Suprapubic skin (tissue), 4 donors: ENCODE results near the gene HIRIP3. TPM values are rescaled to one million over a fixed set of nuclear protein-coding genes. Genes with fewer than 3 reads are reported as not detected.
A peak's percentile ranks its signal among the peaks of the same experiment; 100 is the strongest.
"Not testable (repeated sequence)": the region's sequence is repeated elsewhere in the genome, so short reads cannot be mapped to it uniquely, and the experiment has no call there.

ENCODE experiments used
- DNase-seq, 2 donors: peaks; one replicate each; pipeline ENCODE4 v3.0.0-alpha.2; 2019; ENCODE audit warnings: low spot score in 2 of 2
- H3K27ac ChIP-seq: fragments of 200-600 bp; sonication (generic); one replicate; pipeline ENCODE4 v1.5.1; 2019
- H3K27me3 ChIP-seq: fragments of 200-600 bp; sonication (generic); one replicate; pipeline ENCODE4 v1.5.1; 2019
- H3K36me3 ChIP-seq: fragments of 200-600 bp; sonication (generic); one replicate; pipeline ENCODE4 v1.5.1; 2019
- H3K4me1 ChIP-seq: fragments of 200-600 bp; sonication (generic); one replicate; pipeline ENCODE4 v1.5.1; 2019
- H3K4me3 ChIP-seq: fragments of 200-600 bp; sonication (generic); one replicate; pipeline ENCODE4 v1.5.1; 2019; ENCODE audit warnings: mild to moderate bottlenecking
- H3K9me3 ChIP-seq: fragments of 200-600 bp; sonication (generic); one replicate; pipeline ENCODE4 v1.5.1; 2019
- CTCF ChIP-seq, 2 donors: fragments of 200-600 bp in 1 of 2; fragments of 450-650 bp in 1 of 2; sonication (generic) in 1 of 2; IDR thresholded peaks; one replicate each; pipeline ENCODE4 v1.5.1; 2016 to 2019; ENCODE audit warnings: antibody characterized with exemption in 2 of 2, mild to moderate bottlenecking in 1 of 2, moderate library complexity in 1 of 2
- EP300 ChIP-seq: sonication (generic); formaldehyde crosslinking; IDR thresholded peaks from one replicate; pipeline ENCODE4 v1.6.1; 2017; ENCODE audit warnings: antibody characterized with exemption
- POLR2A ChIP-seq, 2 donors: fragments of 450-650 bp; IDR thresholded peaks; one replicate each; pipeline ENCODE4 v1.6.1; 2017; ENCODE audit warnings: antibody characterized with exemption in 2 of 2, mild to moderate bottlenecking in 2 of 2, moderate library complexity in 2 of 2
- POLR2AphosphoS5 ChIP-seq, 3 donors: sonication (generic); formaldehyde crosslinking; IDR thresholded peaks; one replicate each; pipeline ENCODE4 v1.6.1; 2017; ENCODE audit warnings: antibody characterized with exemption in 3 of 3
- WGBS: methylation state at CpG from one replicate; pipeline ENCODE4 v1.1.5; 2018; 5-methylcytosine and 5-hydroxymethylcytosine counted together
- total RNA-seq, 4 donors: library from RNA; depleted of rRNA; stranded (reverse); fragments of >200 nt; gene quantifications; one replicate each; pipeline ENCODE4 v1.1.0, GENCODE V29; 2016

HIRIP3 gene
- total RNA-seq, 4 donors from 2014 or later = 14.6 to 29.3 (median 21.7) TPM

GRCh38 chr16:29968205-29968604, 27.2 kb downstream of the HIRIP3 start:
- TF ChIP-seq EP300 = no peak
- TF ChIP-seq POLR2AphosphoS5 (IDR thresholded peaks at IDR 0.05) = no peak
- TF ChIP-seq POLR2A (IDR thresholded peaks at IDR 0.05) = no peak
- no peak for TF ChIP-seq CTCF (IDR thresholded peaks at IDR 0.05)
- H3K27me3 ChIP-seq = no peaks in the 10 kb centered on the region
- peaks cover 4% of the 10 kb centered on the region for H3K4me1 ChIP-seq
- peaks cover 35% of the 10 kb centered on the region for H3K36me3 ChIP-seq
- WGBS = 94% methylated on average over 4 of the region's 4 CpGs
- no peak overlapping the region for H3K27ac ChIP-seq
- H3K4me3 ChIP-seq = no peak overlapping the region
- H3K9me3 ChIP-seq = no peaks in the 10 kb centered on the region
- no peak for DNase-seq

- TF ChIP-seq POLR2A (IDR thresholded peaks at IDR 0.05) = no peak
- no peak for TF ChIP-seq EP300
- TF ChIP-seq POLR2AphosphoS5 (IDR thresholded peaks at IDR 0.05) = no peak
- no peak for TF ChIP-seq CTCF (IDR thresholded peaks at IDR 0.05)
- Histone ChIP-seq H3K36me3 (peaks cover 5% of the 10 kb centered on the region), H3K4me1 (peaks cover 12% of the 10 kb centered on the region), H3K27ac (peak overlapping the region; percentile 91), H3K27me3 (no peaks in the 10 kb centered on the region), H3K4me3 (peak overlapping the region; percentile 85), H3K9me3 (no peaks in the 10 kb centered on the region)
- WGBS = 85% methylated on average over 14 of the region's 14 CpGs
- DNase-seq = no peak
These were observed 32.2 kb downstream of the HIRIP3 start for GRCh38 chr16:29963021-29963743.

GRCh38 chr16:29962344-29962994, 32.9 kb downstream of the HIRIP3 start:
- no peaks in the 10 kb centered on the region for H3K36me3 ChIP-seq
- no peaks in the 10 kb centered on the region for H3K27me3 ChIP-seq
- H3K27ac ChIP-seq = peak overlapping the region; percentile 91
- WGBS = 3% methylated on average over 18 of the region's 18 CpGs
- DNase-seq = no peak
- peak overlapping the region; percentile 85 for H3K4me3 ChIP-seq
- peaks cover 12% of the 10 kb centered on the region for H3K4me1 ChIP-seq
- H3K9me3 ChIP-seq = no peaks in the 10 kb centered on the region
- TF ChIP-seq POLR2AphosphoS5 (IDR thresholded peaks at IDR 0.05) (no peak), POLR2A (IDR thresholded peaks at IDR 0.05) (no peak), EP300 (no peak)

GRCh38 chr16:29961479-29962343, 33.7 kb downstream of the HIRIP3 start, which contains the start of gene TMEM219:
TSS of gene TMEM219 (plus strand) at chr16:29962079. CDS start at chr16:29963144, 1,065 bp downstream.
- peaks cover 12% of the 10 kb centered on the region for H3K4me1 ChIP-seq
- no peaks in the 10 kb centered on the region for H3K27me3 ChIP-seq
- H3K36me3 ChIP-seq = no peaks in the 10 kb centered on the region
- peak within 1 kb of the TSS; percentile 85 for H3K4me3 ChIP-seq
- no peaks in the 10 kb centered on the region for H3K9me3 ChIP-seq
- peak within 1 kb of the TSS; percentile 91 for H3K27ac ChIP-seq
- 0% methylated on average over 19 of the region's 75 CpGs for WGBS
- DNase-seq = peak; percentile 90 to 93
- TF ChIP-seq CTCF (IDR thresholded peaks at IDR 0.05) = peak; percentile 28 to 61
- peak in 1 of 2 donors; percentile 12 for TF ChIP-seq POLR2A (IDR thresholded peaks at IDR 0.05)
- TF ChIP-seq EP300 = no peak

GRCh38 chr16:29961127-29961478, 34.3 kb downstream of the HIRIP3 start:
- 67% methylated on average over 10 of the region's 10 CpGs for WGBS
- no peaks in the 10 kb centered on the region for H3K27me3 ChIP-seq
- TF ChIP-seq CTCF (IDR thresholded peaks at IDR 0.05) (no peak), EP300 (no peak), POLR2A (IDR thresholded peaks at IDR 0.05) (no peak), POLR2AphosphoS5 (IDR thresholded peaks at IDR 0.05) (no peak)
- H3K9me3 ChIP-seq = no peaks in the 10 kb centered on the region
- peak overlapping the region; percentile 91 for H3K27ac ChIP-seq
- H3K4me1 ChIP-seq = peaks cover 12% of the 10 kb centered on the region
- H3K4me3 ChIP-seq = peak overlapping the region; percentile 85
- H3K36me3 ChIP-seq = no peaks in the 10 kb centered on the region
- no peak for DNase-seq

- H3K4me3 ChIP-seq, H3K27me3 ChIP-seq, H3K9me3 ChIP-seq, H3K36me3 ChIP-seq, H3K27ac ChIP-seq, DNase-seq: not testable (repeated sequence)
- 84% methylated on average over 4 of the region's 4 CpGs for WGBS
- peaks cover 12% of the 10 kb centered on the region for H3K4me1 ChIP-seq
These were observed 35.6 kb downstream of the HIRIP3 start for GRCh38 chr16:29959821-29960220.
